GM18873 (cell line): ENCODE measurements around the gene NES.

Experiments
- ATAC-seq: cut with Tn5 transposase; IDR thresholded peaks from one replicate; pipeline ENCODE4 v1.9.1; 2021; ENCODE audit warnings: mild to moderate bottlenecking, moderate library complexity, moderate number of reproducible peaks; ENCODE audit not compliant: unreplicated experiment, low FRiP score

The NES gene

GRCh38 chr1:156629823-156630449, 47.3 kb downstream of the NES start:
- ATAC-seq, result no peak

GRCh38 chr1:156627313-156627880, 49.8 kb downstream of the NES start:
- no peak for ATAC-seq

GRCh38 chr1:156626079-156626438, 51.1 kb downstream of the NES start:
- no peak for ATAC-seq

GRCh38 chr1:156625436-156626078, 51.6 kb downstream of the NES start:
- ATAC-seq, result no peak

- ATAC-seq, result no peak
These were observed 52.3 kb downstream of the NES start for GRCh38 chr1:156624814-156625435.

GRCh38 chr1:156623946-156624813, 53.0 kb downstream of the NES start:
- ATAC-seq, result no peak

GRCh38 chr1:156622581-156623297, 54.5 kb downstream of the NES start:
- ATAC-seq, result no peak

- no peak for ATAC-seq
These were observed 57.6 kb downstream of the NES start for GRCh38 chr1:156619582-156619955.

GRCh38 chr1:156618853-156619581, 58.2 kb downstream of the NES start, which contains the start of gene HAPLN2:
Gene HAPLN2, plus strand, starts transcription at chr1:156619415. Its CDS starts 4,076 bp downstream, at chr1:156623491.
- no peak for ATAC-seq
